GM18909 (cell line): ENCODE data around the gene KRT79.

Experiments
- ATAC-seq: cut with Tn5 transposase; IDR thresholded peaks from one replicate; pipeline ENCODE4 v1.9.1; 2021; ENCODE audit warnings: mild to moderate bottlenecking; ENCODE audit not compliant: unreplicated experiment, poor library complexity

KRT79 gene

DNA sequence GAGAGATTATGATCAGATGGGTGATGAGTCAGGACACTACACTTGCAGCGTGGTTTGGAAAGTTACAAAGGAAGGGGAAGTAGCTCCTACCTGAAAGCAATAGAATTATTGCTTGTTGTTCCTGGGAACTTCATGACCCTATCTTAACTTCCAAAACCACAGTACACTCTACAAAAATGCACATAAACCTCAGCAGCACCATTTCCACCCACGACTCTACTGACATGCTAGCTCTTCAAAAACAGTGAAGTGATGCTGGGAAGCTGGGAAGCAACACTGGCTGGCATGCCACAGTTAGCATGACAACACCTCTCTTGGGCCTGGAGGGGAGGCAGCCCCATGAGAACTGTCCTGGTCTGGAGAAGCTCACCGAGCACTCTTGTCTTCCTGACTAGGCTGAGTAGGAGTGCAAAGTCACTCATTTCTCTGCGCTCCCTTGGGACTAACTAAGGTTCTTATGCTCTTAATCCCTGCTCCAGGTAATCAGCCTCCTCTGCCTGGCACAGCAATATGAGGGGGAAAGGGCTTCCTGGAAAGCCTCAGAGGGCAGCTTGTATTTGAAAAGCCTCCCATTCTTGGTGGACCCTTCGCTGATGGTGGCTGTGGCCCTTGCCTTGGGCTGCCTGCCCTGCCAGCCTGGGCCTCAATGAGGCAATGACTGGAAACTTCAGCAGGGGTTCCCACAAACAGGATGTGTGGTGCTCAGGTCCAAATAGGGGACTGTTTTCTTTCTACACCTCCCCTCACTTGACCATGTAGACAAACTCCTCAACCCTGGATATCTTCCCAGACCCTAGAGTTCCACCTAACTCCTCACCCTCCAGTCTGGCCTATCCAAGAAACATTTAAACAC lies 39.4 kb downstream of the KRT79 start:
- ATAC-seq, result no peak

DNA sequence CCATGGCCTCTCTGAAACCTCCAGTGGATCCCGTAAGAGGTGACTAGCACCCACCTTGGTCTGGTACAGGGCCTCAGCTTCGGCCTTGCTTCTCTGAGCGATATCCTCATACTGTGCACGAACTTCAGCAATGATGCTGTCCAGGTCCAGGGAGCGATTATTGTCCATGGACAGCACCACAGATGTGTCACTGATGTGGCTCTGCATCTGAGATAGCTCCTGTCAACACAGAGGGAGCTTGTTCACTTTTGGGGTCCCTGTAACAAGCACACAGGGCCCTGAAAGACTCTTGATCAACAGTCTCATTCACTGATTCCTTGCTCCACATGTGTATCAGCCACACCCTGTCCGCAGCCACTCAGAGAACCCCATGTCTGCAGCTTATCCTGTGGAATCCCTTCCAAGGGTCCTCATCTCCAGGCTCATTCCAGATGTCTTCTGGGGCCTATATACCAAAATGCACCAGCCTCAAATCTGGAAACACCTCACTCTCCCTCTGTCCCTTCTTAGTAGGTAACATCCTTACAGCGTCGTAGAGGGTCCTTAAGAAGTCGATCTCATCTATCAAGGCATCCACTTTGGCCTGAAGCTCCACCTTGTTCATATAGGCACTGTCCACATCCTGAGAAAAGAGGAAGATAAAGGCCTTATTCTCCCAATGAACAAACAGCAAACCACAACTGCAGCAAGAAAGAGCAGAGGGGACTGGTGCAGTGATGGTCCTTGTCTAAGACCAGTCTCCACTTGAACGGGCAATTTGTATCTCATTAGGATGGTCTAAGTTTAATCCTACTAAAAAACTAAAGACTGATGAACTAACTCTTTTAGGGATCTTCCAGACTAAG lies 41.7 kb downstream of the KRT79 start:
- ATAC-seq, result no peak

DNA sequence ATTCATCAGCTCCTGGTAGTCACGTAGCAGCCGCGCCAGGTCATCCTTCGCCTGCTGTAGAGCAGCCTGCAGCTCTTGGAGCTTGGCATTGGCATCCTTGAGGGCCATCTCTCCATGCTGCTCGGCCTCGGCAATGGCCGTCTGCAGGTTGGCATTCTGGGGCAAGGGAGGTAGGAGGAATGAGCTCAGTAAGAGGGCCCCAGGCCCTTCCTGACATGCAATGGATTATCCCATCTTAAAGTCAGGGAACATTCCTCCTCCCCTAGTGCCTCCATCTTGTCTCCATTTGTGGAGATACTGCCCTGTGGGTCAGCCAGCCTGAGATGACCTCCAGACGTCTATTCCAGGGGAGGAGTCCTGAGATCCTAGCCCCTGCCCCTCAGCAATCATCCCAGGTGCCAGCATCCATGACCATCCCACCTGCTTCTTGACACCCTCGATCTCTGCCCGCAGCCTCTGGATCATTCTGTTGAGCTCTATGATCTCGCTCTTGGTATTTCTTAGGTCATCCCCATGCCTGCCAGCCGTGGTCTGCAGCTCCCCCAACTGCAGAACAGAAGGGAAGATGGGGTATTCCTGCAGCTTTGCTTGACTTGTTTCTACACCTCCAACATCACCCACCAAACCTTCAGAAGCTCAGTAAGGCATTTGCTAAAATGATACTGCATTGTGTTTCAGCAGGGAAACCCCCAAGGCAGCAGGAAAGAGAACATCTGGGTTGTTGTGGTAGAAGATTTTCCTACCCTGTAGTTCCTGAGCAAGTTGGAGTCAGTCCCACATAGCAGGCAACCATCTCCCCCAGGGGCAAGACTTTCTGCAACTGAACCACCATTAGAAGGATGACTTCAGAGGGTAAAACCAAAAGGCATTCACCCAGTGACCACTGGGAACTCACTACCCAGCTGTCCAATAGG lies 42.6 kb downstream of the KRT79 start:
- ATAC-seq, result no peak

DNA sequence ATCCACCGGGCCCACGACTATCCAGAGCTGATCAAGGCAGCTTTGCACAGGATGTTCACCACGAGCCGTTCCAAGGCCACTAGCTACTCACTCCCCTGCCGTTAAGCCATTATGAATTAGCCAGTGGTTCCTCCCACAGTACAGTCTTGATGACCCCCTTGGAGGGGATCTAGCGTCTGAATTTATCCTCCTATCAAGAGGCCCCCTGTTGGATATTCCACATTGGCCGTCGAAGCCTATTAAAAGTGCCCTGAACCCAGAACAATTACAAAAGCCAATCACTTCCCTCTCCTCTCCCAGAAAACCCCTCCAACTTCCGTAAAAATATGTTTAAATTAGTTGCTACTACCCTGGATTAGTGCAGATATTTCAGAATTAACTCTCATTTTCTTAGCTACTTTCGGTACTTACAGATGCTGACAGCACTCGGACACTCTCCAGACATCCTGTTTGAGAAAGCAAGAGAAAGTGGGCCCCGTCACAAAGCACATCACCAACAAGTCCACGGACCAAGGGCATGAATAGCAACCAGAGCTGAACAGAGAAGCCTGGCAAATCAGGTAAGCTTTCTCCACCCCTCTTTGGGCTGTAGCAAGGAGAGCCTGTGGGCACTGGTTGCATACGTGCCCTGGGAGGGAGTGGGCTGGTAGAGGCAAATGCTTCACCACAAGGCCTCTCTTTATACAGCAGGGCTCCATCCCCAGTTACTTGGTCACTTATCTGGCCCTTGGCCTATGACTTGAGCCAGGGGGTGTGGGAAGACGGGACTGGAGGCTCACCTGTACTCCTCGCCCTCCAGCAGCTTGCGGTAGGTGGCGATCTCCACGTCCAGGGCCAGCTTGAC lies 43.5 kb downstream of the KRT79 start:
- ATAC-seq, result no peak

DNA sequence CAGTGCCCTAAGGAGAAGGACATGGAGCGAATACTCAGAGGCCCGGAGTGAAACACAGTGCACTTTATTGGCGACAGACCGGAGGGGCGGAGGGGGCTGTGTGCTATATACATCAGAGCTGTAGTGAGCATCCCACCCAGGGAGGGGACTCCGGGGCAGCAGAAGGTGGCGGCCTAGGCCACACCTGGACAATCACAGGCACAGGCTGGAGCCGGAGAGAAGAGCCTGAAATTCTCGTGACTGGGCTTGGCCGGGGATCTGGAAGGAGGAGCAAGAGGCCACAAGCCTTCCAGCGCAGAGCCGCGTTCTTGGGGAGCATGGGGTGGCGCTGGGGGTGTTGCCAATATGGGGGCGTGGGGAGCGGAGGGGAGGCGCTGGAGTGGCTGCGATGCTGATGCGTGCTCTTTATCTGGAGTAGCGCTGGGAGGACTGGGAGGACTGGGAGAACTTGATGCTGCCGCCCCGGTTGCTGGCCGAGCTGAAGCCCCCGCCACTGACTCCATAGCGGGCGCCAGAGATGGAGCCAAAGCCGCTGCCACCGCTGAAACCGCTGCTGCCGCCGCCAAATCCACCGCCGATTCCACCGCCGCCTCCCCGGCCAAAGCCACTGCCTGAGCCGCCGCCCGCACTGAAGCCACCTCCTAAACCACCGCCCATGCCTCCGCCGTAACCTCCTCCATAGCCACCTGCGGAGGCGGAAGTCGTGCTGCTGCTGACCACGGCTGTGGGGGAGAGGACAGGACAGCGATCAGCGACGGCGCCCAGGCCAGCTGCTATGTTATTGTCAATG lies 44.3 kb downstream of the KRT79 start:
- ATAC-seq, result no peak

DNA sequence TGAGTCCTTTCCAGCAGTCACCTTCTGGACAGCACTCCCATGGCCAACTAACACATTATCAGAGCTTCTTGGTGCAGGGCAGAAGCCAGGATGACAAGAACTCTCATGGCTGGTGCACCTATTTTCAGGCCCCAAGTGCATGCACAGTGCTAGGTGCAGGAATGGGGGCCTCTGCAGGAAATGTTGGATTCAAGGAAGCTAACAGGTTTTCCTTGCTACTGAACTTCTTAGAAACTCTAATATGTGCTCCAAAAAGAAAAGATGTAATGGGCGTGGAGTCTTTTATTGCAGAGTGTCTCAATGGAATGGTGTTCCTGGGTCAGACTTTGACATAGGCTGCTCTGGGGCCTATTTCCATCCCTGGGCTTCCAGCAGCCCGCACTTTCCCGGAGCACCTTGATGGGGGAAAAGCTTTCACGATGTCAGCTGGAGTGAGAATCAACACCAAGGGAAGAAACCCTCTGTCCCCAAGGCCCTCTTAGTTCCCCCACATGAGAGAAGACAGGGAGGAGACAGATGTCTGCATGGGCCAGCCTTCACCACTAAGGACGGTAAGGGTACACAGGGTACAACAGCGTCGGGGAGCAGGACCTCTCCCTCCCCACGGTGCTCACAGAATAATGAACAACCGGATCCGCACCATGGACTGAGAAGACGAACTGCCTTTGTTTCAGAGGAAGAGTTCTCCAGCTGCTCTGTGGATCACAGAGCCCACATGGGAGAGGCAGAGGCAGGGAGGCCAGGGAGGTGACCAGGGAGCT lies 45.1 kb downstream of the KRT79 start:
- ATAC-seq, result no peak

DNA sequence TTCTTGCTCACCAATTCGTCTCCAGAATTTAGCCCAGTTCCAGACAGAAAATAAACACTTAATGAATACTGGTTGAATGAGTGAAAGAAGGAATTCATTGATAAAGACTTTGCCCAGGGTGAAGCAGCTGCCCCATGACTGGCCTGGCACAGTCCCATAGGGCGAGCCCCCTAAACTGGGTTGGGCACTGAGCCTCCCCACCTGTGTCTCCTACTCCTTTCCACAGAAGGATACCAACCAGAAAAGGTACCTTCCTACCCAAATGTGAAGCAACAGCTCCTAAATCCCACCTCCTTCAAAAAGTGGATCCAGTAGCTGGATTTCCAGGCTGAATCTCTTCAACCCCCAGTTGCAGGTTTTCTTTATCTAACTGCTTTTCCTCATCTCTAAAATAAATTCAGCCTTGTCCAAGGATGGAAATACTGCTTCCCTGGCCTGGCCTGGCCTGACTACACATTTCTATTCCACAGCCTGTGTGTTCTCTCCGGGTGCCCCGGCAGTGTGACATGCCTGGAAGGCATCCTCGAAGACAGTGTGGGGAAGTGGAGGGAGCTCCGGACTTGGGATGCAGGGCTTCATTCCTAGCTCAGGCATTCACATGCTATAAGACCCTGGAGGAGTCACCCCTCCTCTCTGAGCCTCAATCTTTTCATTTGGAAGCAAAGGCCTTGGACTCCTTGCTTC lies 45.8 kb downstream of the KRT79 start:
- no peak for ATAC-seq

DNA sequence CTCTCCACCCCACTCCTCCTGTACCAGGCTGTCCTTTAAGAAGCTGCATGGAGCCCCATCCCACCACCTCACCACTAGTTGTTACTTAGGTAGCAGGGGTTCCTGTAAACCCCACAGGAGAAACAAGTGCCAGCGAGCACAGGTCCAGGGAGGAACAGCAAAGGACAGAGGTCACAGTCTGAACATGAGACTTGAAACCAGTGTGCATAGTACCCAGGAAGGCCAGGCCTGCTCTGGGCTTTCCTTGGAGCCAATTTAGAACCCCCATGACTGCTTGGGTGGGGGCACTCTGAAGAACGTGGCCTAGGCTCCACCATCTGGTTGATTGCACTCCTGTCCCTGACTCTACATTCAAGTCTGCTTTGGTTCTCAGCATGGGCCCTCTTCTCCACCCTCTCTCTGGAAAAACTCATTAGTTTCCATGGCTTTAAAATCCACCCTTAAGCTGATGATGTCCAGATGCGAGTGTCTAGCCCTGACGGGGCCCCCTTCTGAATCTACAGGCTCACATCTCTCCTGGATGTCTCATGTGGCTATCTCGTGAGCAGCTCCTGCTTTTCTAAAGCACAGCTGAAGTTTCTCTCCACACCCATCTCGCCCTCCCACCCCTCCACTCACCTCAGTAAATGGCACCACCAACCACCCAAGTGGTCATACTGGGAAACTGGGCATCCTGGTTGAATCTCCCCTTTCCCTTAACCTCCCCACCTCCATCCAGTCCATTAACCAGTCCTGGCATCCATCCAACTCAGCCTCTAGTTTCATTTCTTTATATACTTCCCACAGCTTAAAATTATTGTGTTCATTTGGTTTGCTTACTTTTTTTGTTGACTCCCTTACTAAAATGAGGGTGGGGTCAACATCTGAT lies 46.6 kb downstream of the KRT79 start:
- ATAC-seq, result no peak

DNA sequence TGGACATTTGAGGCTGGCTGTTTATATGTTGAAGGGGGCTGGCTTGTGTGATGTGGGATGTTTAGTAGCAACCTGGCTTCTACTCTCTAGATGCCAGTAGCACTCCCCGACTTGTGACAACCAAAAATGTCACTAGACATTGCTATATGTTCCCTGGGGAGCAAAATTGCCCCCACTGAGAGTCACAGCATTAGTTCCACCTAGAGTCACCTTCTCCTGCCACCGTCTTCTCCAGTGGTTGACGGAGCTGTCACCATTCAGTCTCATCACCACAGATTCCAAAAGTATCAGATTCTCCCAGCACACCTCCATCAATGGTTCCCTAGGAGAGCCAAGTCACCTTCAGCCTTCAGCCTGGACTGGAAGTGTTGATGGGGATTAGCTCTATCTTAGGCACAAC lies 49.2 kb downstream of the KRT79 start:
- no peak for ATAC-seq

DNA sequence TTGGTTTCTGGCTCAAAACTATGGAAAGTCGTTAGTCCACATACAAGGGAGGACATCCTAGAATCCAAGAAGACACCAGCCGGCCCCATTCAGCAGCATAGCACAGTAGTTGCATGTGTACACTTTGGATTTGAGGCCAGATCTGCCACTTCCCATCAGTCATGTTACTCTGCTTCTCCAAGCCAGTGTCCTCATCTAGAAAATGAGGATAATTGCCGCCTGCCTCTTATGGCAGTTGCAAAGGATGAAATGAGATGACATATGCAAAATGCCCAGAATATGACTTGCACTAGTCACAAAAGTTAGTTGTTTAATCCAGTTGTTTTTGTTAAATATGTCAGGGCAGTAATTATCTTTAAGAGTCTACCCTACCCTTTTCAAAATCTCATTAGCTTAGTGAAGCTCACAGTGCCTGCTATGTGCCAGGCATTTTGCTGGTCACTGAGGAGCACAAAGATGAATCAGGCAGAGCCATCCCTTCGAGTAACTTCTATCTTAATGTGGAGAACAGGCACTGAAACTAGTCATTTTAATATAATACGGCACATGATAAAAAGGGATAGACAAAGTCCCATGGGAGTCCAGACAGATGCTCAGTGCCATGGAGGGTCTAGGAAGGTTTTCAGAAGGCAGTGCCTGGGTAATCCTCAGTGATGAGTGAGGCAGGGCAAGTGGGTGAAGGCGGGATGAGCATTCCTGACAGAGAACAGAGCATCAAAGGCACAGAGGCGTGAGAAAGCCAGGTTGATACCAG lies 50.4 kb downstream of the KRT79 start:
- no peak for ATAC-seq

DNA sequence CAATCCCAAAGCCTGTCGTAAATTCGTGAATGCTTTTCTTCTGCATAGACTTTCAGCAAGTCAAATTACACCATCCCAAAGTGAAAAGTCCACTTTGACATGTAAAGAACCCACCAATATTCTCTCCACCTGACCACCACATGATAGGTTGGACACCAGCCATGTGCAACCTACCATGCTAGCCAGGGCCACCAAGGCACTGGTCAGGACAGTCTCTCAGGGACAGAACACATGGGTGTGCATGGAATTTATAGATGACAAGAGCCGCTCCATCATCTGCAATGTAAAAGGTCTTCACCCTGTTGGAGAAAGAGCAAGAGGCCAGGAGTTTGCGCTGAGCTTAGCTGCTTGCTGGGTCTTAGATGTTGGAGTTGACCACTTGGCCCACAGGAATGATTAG lies 51.6 kb downstream of the KRT79 start:
- ATAC-seq, result no peak

DNA sequence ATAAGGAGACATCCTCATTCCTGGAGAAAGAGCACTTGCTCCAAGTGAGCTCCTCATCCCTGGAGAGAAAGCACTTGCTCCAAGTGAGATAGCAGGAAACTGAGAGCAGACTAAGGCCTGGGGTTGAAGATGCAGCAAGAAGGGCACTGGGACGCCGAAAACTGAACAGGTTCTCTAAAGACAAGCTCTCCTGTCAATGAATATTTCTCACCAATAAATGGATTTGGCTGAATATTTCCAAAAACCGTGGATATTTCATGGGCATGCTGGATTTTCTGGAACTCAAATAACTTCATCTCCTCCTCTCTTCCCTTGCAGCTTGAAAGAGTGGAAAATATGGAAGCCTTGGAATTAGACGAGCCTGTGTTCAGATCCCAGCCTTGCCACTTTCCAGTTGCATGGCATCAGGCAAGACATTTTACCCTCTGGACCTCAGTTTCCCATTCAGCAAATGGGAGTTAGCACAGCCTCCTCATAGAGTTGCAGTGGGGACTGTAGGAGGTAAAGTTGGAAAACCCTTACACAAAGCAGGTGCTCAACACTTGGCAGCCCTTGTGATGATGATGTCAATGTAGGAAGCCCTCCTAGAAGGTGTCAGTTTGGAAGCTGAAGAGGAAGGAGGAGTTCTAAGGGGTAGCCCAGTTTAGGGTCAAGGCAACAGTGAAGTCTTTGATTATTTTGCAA lies 52.6 kb downstream of the KRT79 start:
- no peak for ATAC-seq

DNA sequence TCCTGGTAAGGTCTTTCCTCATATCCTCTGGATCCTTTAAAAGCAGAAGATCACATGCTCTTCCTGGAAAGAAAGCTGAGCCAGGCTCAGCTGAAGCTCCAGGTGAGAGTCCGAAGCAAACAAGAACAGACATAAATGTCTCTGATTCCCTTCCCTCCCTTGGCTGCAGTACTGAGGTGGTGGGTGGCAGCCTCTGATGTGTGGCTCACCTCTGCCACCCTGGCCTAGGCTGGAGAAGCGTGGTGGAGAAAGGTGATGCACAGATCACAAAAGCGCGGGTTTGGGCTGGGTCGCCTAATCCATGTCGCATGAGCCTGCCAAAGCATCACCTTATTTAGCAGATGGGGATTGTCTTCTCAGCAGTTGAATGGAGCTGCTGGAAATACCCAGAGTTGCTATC lies 54.2 kb downstream of the KRT79 start:
- no peak for ATAC-seq

DNA sequence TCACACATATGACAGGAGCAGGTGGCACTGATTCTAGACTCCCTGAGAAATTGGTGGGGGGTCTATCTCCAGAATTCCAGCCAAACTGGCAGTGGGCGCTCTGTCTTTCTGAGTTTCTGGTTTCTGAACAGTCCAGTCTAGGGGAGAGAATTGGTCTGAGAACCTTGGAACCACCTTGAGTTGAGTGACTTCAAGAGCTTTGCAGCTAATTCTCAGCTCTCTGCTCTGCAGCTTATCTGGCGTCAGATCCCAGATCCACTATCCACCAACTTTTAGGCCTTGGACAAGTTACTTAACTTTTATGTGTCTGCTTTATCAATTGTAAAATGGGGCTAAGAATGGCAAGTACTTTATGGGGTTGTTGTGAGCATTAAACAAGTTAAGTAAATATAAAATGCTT lies 55.3 kb downstream of the KRT79 start:
- no peak for ATAC-seq

DNA sequence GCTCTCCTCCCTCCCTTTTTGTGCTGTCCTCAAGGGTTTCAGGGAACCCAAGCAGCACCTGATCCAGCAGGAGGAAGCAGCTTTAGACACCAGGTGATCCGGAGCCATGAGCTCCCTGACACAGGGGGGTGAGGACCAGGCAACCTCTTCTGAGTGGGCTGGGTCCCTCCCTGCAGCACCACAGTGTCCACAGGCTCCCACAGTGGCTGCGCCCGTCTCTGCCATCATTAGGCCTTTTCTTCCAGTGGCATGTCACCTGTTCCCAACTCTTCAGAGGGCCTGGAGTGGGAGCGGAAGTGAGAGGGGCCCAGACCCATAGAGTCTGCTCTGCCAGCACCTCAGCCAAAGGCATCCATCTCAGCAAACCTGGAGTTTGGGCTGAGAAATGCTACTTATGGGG lies 56.5 kb downstream of the KRT79 start:
- ATAC-seq, result no peak
